Kidney (tissue), 14 donors: ENCODE results near the gene FOXA1. TPM values are rescaled to one million over a fixed set of nuclear protein-coding genes. Genes with fewer than 3 reads are reported as not detected.

Source experiments
- DNase-seq, 5 donors: peaks; one replicate each; pipeline ENCODE4 v3.0.0-alpha.2; 2013 to 2020
- FAIRE-seq: peaks from 2 replicates; lab custom pipeline; 2012; peaks lifted over from hg19 to GRCh38; lab: Jason Lieb, UNC
- H3K27ac ChIP-seq, 2 donors: one replicate each; pipeline ENCODE4 v1.7.0; 2013; ENCODE audit warnings: low read depth in 2 of 2, low read length in 2 of 2, inconsistent platforms in 1 of 2
- H3K27me3 ChIP-seq: one replicate; pipeline ENCODE4 v1.7.1; 2013; ENCODE audit warnings: low read length, inconsistent platforms; ENCODE audit not compliant: control insufficient read depth, insufficient read depth
- H3K36me3 ChIP-seq, 3 donors: one replicate each; pipeline versions ENCODE4 v1.7.0 to v1.7.1; 2013; ENCODE audit warnings: low read length in 3 of 3, control low read depth in 1 of 3, inconsistent platforms in 1 of 3; ENCODE audit not compliant: insufficient read depth in 3 of 3, control insufficient read depth in 2 of 3
- H3K4me1 ChIP-seq, 3 donors: one replicate each; pipeline versions ENCODE4 v1.7.0 to v1.7.1; 2013; ENCODE audit warnings: low read length in 3 of 3, inconsistent platforms in 1 of 3, low read depth in 1 of 3; ENCODE audit not compliant: control insufficient read depth in 2 of 3, insufficient read depth in 2 of 3
- H3K4me3 ChIP-seq, 3 donors: one replicate each; pipeline versions ENCODE4 v1.7.0 to v1.8.1; 2013; ENCODE audit warnings: low read length in 3 of 3, control low read depth in 1 of 3, inconsistent platforms in 1 of 3
- H3K9ac ChIP-seq, 3 donors: one replicate each; pipeline versions ENCODE4 v1.7.0 to v1.7.1; 2013; ENCODE audit warnings: low read length in 3 of 3, control low read depth in 1 of 3, inconsistent platforms in 1 of 3
- H3K9me3 ChIP-seq, 3 donors: one replicate each; pipeline versions ENCODE4 v1.7.0 to v1.7.1; 2013; ENCODE audit warnings: low read length in 3 of 3, control low read depth in 1 of 3, inconsistent platforms in 1 of 3; ENCODE audit not compliant: control insufficient read depth in 2 of 3, insufficient read depth in 1 of 3
- CTCF ChIP-seq: IDR thresholded peaks from 3 replicates; pipeline ENCODE4 v1.5.1; 2012; ENCODE audit warnings: mild to moderate bottlenecking, moderate library complexity, borderline replicate concordance; ENCODE audit not compliant: insufficient read depth; ENCODE audit errors: extremely low read depth
- intact Hi-C: fragments of 100-400 bp; cut with DNase I; formaldehyde crosslinking; loops from one replicate; pipeline ENCODE4 v1.11.1; 2022
- polyA plus RNA-seq: library from polyadenylated mRNA; stranded (reverse); fragments of 350-450 nt; fragmentation: Illumina TruSeq; extraction: RNeasy Lipid Tissue Mini Kit (QIAGEN cat#74804); gene quantifications from one replicate; pipeline ENCODE4 v1.2.3, GENCODE V29; 2014; ENCODE audit warnings: low read depth, low replicate concordance; ENCODE audit not compliant: insufficient read depth
- total RNA-seq: library from RNA; stranded (reverse); fragmentation: NEBNext Ultra II Directional; extraction: Animal tissue kit (Norgen Biotek cat#: 25700); gene quantifications from one replicate; pipeline ENCODE4 v1.2.1, GENCODE V29; 2021
- donor health status: control.
- donor health status: control.
- donor health status: control.
- donor health status: control.
- donor health status: control.
- donor health status: DM: yes; HTN: yes; CAD: no.
- donor health status: Normal renal cell carcinoma (clear cell type).

The FOXA1 gene
- total and polyA plus RNA-seq, 2 donors from 2014 or later, result not detected

- H3K36me3 ChIP-seq, result no peaks in the 10 kb centered on the region
- peaks cover 49% of the 10 kb centered on the region for H3K27me3 ChIP-seq
- H3K9ac ChIP-seq, result no peak overlapping the region
- peaks cover 0 to 4% (median 0%) of the 10 kb centered on the region in 3 donors for H3K4me1 ChIP-seq
- no peak overlapping the region for H3K4me3 ChIP-seq
- H3K9me3 ChIP-seq, result no peaks in the 10 kb centered on the region
- DNase-seq (peak in 4 of 5 donors; percentile 13 to 68 (median 48)), FAIRE-seq (no peak)
- H3K27ac ChIP-seq, result no peak overlapping the region
- no peak for TF ChIP-seq CTCF
- intact Hi-C loops, result no loop called here
Measured at GRCh38 chr14:37583358-37584210, 11.5 kb downstream of the FOXA1 start.

- no peak overlapping the region for H3K27ac ChIP-seq
- intact Hi-C loops, result no loop called here
- DNase-seq, result no peak
- peaks cover 20% of the 10 kb centered on the region for H3K27me3 ChIP-seq
- no peaks in the 10 kb centered on the region for H3K36me3 ChIP-seq
- FAIRE-seq, result no peak
- H3K9me3 ChIP-seq, result no peaks in the 10 kb centered on the region
- no peak overlapping the region for H3K4me3 ChIP-seq
- peaks cover 0 to 4% (median 0%) of the 10 kb centered on the region in 3 donors for H3K4me1 ChIP-seq
- no peak overlapping the region for H3K9ac ChIP-seq
- TF ChIP-seq CTCF, result no peak
Measured at GRCh38 chr14:37580146-37580545, 14.9 kb downstream of the FOXA1 start.

GRCh38 chr14:37579274-37579673, 15.8 kb downstream of the FOXA1 start:
- Histone ChIP-seq H3K9me3 (no peaks in the 10 kb centered on the region), H3K27ac (no peak overlapping the region), H3K4me3 (no peak overlapping the region), H3K4me1 (no peaks in the 10 kb centered on the region), H3K27me3 (peaks cover 13% of the 10 kb centered on the region), H3K36me3 (no peaks in the 10 kb centered on the region), H3K9ac (no peak overlapping the region)
- DNase-seq (peak in 1 of 5 donors; percentile 26), FAIRE-seq (no peak)
- intact Hi-C loops, result no loop called here
- no peak for TF ChIP-seq CTCF
